ENCODE data around the gene SETD9.

DNA sequence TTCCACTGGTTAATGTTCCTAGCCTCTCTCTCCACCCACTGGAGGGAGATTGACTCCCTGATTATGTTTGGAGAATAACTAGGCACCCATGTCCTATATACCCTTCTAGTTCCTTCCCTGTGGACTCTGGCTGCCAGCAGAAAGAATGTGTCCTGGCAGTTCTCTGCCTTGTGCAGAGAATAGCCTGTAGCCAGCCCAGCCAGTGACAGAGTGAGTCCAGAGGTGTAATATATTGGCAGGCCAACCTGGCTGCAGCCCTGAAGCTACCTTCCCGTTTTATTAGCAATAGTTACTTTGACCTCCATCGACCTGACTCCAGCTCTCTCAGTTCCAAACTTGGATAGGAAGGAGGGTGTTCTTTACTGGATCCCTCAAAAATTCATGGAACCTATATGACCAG is 8.1 kb downstream of the SETD9 start:
- TF ChIP-seq, protein P1, sequence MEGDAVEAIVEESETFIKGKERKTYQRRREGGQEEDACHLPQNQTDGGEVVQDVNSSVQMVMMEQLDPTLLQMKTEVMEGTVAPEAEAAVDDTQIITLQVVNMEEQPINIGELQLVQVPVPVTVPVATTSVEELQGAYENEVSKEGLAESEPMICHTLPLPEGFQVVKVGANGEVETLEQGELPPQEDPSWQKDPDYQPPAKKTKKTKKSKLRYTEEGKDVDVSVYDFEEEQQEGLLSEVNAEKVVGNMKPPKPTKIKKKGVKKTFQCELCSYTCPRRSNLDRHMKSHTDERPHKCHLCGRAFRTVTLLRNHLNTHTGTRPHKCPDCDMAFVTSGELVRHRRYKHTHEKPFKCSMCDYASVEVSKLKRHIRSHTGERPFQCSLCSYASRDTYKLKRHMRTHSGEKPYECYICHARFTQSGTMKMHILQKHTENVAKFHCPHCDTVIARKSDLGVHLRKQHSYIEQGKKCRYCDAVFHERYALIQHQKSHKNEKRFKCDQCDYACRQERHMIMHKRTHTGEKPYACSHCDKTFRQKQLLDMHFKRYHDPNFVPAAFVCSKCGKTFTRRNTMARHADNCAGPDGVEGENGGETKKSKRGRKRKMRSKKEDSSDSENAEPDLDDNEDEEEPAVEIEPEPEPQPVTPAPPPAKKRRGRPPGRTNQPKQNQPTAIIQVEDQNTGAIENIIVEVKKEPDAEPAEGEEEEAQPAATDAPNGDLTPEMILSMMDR (IDR thresholded peaks at IDR 0.05): no peak
- TF ChIP-seq, protein P2, sequence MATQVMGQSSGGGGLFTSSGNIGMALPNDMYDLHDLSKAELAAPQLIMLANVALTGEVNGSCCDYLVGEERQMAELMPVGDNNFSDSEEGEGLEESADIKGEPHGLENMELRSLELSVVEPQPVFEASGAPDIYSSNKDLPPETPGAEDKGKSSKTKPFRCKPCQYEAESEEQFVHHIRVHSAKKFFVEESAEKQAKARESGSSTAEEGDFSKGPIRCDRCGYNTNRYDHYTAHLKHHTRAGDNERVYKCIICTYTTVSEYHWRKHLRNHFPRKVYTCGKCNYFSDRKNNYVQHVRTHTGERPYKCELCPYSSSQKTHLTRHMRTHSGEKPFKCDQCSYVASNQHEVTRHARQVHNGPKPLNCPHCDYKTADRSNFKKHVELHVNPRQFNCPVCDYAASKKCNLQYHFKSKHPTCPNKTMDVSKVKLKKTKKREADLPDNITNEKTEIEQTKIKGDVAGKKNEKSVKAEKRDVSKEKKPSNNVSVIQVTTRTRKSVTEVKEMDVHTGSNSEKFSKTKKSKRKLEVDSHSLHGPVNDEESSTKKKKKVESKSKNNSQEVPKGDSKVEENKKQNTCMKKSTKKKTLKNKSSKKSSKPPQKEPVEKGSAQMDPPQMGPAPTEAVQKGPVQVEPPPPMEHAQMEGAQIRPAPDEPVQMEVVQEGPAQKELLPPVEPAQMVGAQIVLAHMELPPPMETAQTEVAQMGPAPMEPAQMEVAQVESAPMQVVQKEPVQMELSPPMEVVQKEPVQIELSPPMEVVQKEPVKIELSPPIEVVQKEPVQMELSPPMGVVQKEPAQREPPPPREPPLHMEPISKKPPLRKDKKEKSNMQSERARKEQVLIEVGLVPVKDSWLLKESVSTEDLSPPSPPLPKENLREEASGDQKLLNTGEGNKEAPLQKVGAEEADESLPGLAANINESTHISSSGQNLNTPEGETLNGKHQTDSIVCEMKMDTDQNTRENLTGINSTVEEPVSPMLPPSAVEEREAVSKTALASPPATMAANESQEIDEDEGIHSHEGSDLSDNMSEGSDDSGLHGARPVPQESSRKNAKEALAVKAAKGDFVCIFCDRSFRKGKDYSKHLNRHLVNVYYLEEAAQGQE (IDR thresholded peaks at IDR 0.05; ENCODE audit: insufficient read depth in 1 of 2, low read depth in 2 of 2, low read length in 1 of 2): no peak
